Peyer's patch (tissue), 4 donors: Measurements from ENCODE around the gene SLC4A2.

Experiments used
- CTCF ChIP-seq, 6 experiments: fragments of 450-650 bp in 4 of 6; fragments of 200-600 bp in 2 of 6; sonication (generic) in 1 of 6; IDR thresholded peaks; one replicate each; pipeline ENCODE4 v1.5.1; 2017 to 2019; ENCODE audit warnings: antibody characterized with exemption in 6 of 6, mild to moderate bottlenecking in 3 of 6, moderate library complexity in 1 of 6
- POLR2A ChIP-seq, 2 donors: fragments of 450-650 bp; IDR thresholded peaks; one replicate each; pipeline ENCODE4 v1.5.1; 2017; ENCODE audit warnings: antibody characterized with exemption in 2 of 2, mild to moderate bottlenecking in 2 of 2, moderate library complexity in 2 of 2

GRCh38 chr7:151040616-151041375, 18.6 kb upstream of the SLC4A2 start:
- no peak for TF ChIP-seq CTCF (IDR thresholded peaks at IDR 0.05)
- TF ChIP-seq POLR2A (IDR thresholded peaks at IDR 0.05): no peak
